ENCODE data around the gene NFATC2.

NFATC2 gene

GRCh38 chr20:51536116-51537069, 6.1 kb downstream of the NFATC2 start:
- DNase-seq = peak in 1 of 2 donors; percentile 15

GRCh38 chr20:51535674-51536073, 6.8 kb downstream of the NFATC2 start:
- DNase-seq = no peak

- no peak for DNase-seq
These were observed 7.5 kb downstream of the NFATC2 start for GRCh38 chr20:51535075-51535386.

GRCh38 chr20:51533291-51534172, 9.0 kb downstream of the NFATC2 start:
- no peak for DNase-seq

- peak; percentile 29 to 53 for DNase-seq
These were observed 9.8 kb downstream of the NFATC2 start for GRCh38 chr20:51532577-51533191.

GRCh38 chr20:51531712-51532456, 10.6 kb downstream of the NFATC2 start:
- DNase-seq = no peak

GRCh38 chr20:51531141-51531710, 11.3 kb downstream of the NFATC2 start:
- DNase-seq = peak; percentile 50 to 74

- DNase-seq = peak; percentile 26 to 65
These were observed 12.8 kb downstream of the NFATC2 start for GRCh38 chr20:51529758-51530157.

GRCh38 chr20:51529081-51529681, 13.3 kb downstream of the NFATC2 start:
- peak in 1 of 2 donors; percentile 46 for DNase-seq

GRCh38 chr20:51528263-51529027, 14.1 kb downstream of the NFATC2 start:
- peak; percentile 20 to 66 for DNase-seq

- DNase-seq = no peak
These were observed 15.8 kb downstream of the NFATC2 start for GRCh38 chr20:51526754-51527153.

GRCh38 chr20:51526106-51526470, 16.4 kb downstream of the NFATC2 start:
- no peak for DNase-seq

GRCh38 chr20:51525241-51526105, 17.0 kb downstream of the NFATC2 start:
- DNase-seq = peak; percentile 59 to 68

- DNase-seq = no peak
These were observed 19.1 kb downstream of the NFATC2 start for GRCh38 chr20:51523276-51524013.

- DNase-seq = no peak
These were observed 20.3 kb downstream of the NFATC2 start for GRCh38 chr20:51522207-51522606.

GRCh38 chr20:51517839-51518238, 24.7 kb downstream of the NFATC2 start:
- DNase-seq = no peak

GRCh38 chr20:51516855-51517254, 25.7 kb downstream of the NFATC2 start:
- no peak for DNase-seq

- DNase-seq = no peak
These were observed 27.7 kb downstream of the NFATC2 start for GRCh38 chr20:51514836-51515235.

- no peak for DNase-seq
These were observed 28.3 kb downstream of the NFATC2 start for GRCh38 chr20:51514249-51514648.
